Muscle of leg (tissue), 11 donors: Measurements from ENCODE around the gene SYNDIG1L. TPM values are rescaled to one million over a fixed set of nuclear protein-coding genes. Genes with fewer than 3 reads are reported as not detected.

ENCODE experiments used
- DNase-seq: peaks from one replicate; pipeline ENCODE4 v3.0.0; 2013
- H3K27ac ChIP-seq: one replicate; pipeline ENCODE4 v1.5.1; 2013; ENCODE audit warnings: mild to moderate bottlenecking, low read length, control low read depth
- H3K27me3 ChIP-seq: one replicate; pipeline ENCODE4 v1.6.1; 2013; ENCODE audit warnings: low read length; ENCODE audit not compliant: control insufficient read depth, insufficient read depth
- H3K36me3 ChIP-seq: one replicate; pipeline ENCODE4 v1.6.1; 2013; ENCODE audit warnings: low read length; ENCODE audit not compliant: control insufficient read depth, insufficient read depth
- H3K4me1 ChIP-seq: one replicate; pipeline ENCODE4 v1.6.1; 2013; ENCODE audit warnings: low read length; ENCODE audit not compliant: control insufficient read depth, insufficient read depth
- H3K4me3 ChIP-seq: one replicate; pipeline ENCODE4 v1.5.1; 2013; ENCODE audit warnings: low read length, control low read depth
- H3K9me3 ChIP-seq: replicated peaks from 2 replicates; pipeline ENCODE4 v1.6.1; 2013; ENCODE audit warnings: low read depth, low read length; ENCODE audit not compliant: control insufficient read depth
- WGBS: methylation state at CpG from one replicate; pipeline ENCODE4 v1.1.5; 2013; ENCODE audit warnings: missing lambda C conversion rate; ENCODE audit not compliant: insufficient coverage; 5-methylcytosine and 5-hydroxymethylcytosine counted together
- polyA plus RNA-seq, 8 donors: library from polyadenylated mRNA; unstranded; fragments of 120-200 nt; gene quantifications; one replicate each; pipeline versions ENCODE4 v1.2.1 to v1.2.3, GENCODE V29; 2013; ENCODE audit warnings: inconsistent platforms in 1 of 8, low replicate concordance in 1 of 8; ENCODE audit not compliant: insufficient read length in 8 of 8, insufficient read depth in 1 of 8
- total RNA-seq: library from RNA; stranded (reverse); fragments of 120-200 nt; gene quantifications from one replicate; pipeline ENCODE4 v1.2.4, GENCODE V29; 2013

SYNDIG1L gene
- total and polyA plus RNA-seq, 9 donors = 0.04 to 0.10 (median 0.08) TPM; not detected in 5

GRCh38 chr14:74405663-74406062, 20.3 kb downstream of the SYNDIG1L start:
- Histone ChIP-seq H3K27me3 (peaks cover 5% of the 10 kb centered on the region), H3K9me3 (no peaks in the 10 kb centered on the region), H3K4me1 (peaks cover 22% of the 10 kb centered on the region), H3K27ac (no peak overlapping the region), H3K36me3 (no peaks in the 10 kb centered on the region), H3K4me3 (no peak overlapping the region)
- WGBS = 82% methylated on average over 1 of the region's 4 CpGs
- no peak for DNase-seq

GRCh38 chr14:74404435-74404834, 21.6 kb downstream of the SYNDIG1L start:
- H3K4me1 ChIP-seq = peaks cover 22% of the 10 kb centered on the region
- 53% methylated on average over 7 of the region's 7 CpGs for WGBS
- no peaks in the 10 kb centered on the region for H3K36me3 ChIP-seq
- H3K9me3 ChIP-seq = no peaks in the 10 kb centered on the region
- no peak for DNase-seq
- no peak overlapping the region for H3K4me3 ChIP-seq
- H3K27ac ChIP-seq = no peak overlapping the region
- peaks cover 12% of the 10 kb centered on the region for H3K27me3 ChIP-seq

DNA sequence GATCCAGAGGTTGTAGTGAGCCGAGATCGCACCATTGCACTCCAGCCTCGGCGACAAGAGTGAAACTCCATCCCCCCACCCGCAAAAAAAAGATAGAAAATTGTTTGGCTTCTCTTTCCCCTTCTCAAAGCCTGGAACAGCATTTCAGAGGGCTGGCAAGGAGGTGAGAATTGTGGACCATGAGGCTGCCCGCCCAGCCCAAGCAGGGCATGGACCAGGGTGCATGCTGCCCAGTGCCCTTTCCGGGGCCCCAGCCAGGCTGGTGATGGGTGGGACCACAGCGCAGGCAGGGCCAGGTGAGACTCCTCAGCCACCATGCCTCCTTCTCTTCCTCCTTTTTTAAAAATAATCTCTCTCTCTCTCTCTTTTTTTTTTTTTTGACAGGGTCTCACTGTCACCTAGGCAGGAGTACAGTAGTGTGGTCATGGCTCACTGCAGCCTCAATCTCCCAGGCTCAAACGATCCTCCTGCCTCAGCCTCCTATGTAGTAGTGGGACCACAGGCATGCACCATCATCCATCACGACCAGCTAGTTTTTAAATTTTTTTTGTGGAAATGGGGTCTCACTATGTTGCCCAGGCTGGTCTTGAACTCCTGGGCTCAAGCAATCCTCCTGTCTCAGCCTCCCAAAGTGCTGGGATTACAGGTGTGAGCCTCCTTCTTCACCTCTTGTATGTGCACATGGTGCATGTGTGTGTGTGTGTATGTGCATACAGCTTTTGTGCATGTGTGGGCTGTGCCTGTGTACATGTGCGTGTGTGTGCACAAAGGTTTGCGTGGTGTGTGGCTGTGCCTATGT, 22.2 kb downstream of the SYNDIG1L start:
- H3K27me3 ChIP-seq = peaks cover 13% of the 10 kb centered on the region
- WGBS = 85% methylated on average over 5 of the region's 12 CpGs
- DNase-seq = no peak
- no peaks in the 10 kb centered on the region for H3K36me3 ChIP-seq
- peaks cover 22% of the 10 kb centered on the region for H3K4me1 ChIP-seq
- H3K4me3 ChIP-seq = no peak overlapping the region
- H3K9me3 ChIP-seq = no peaks in the 10 kb centered on the region
- no peak overlapping the region for H3K27ac ChIP-seq

- Histone ChIP-seq H3K36me3 (no peaks in the 10 kb centered on the region), H3K27ac (peak overlapping the region; percentile 35), H3K27me3 (peaks cover 16% of the 10 kb centered on the region), H3K4me3 (no peak overlapping the region), H3K9me3 (no peaks in the 10 kb centered on the region), H3K4me1 (peaks cover 22% of the 10 kb centered on the region)
- 47% methylated on average over 8 of the region's 10 CpGs for WGBS
- DNase-seq = no peak
Observed at GRCh38 chr14:74402401-74403251, 23.4 kb downstream of the SYNDIG1L start.

DNA sequence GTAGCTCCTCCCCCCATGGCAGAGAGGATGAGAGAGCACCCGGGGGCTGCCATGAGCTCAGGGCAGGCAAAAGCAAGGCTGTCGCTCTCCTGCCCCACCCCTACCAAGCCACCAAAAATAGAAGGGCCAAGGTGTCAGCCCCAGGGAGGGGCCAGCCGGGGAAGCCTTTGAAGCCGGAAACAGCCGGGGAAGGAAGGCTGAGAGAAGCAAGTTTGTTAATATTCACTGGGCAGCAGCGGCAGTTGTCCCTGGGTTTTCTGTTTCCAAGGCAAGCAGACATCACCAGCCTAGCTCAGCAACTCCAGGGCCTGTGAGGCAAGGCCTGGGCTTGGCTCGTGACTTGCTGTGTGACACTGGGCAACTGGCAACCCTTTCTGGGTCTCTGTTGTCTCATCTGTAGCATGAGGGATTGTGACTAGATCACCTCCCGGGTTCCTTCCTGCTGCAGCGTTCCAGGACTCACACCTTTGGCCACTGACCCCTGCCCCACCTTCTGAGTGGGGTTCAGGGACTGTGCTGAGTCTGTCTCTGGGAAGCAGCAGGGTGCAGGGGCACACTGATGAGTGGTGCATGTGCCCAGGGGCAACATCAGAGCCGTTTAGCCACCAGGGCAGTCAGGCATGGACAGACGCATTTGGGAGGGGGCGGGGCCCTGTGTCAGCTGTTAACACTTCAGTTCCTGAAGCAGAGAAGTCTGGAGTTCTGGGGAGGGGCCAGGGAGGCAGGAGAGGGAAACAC, 24.3 kb downstream of the SYNDIG1L start:
- H3K27ac ChIP-seq = peak overlapping the region; percentile 47
- DNase-seq = peak; percentile 67
- H3K27me3 ChIP-seq = peaks cover 16% of the 10 kb centered on the region
- H3K9me3 ChIP-seq = no peaks in the 10 kb centered on the region
- peaks cover 22% of the 10 kb centered on the region for H3K4me1 ChIP-seq
- no peak overlapping the region for H3K4me3 ChIP-seq
- 0% methylated on average over 8 of the region's 12 CpGs for WGBS
- H3K36me3 ChIP-seq = no peaks in the 10 kb centered on the region

- WGBS = 66% methylated on average over 4 of the region's 8 CpGs
- Histone ChIP-seq H3K27ac (peak overlapping the region; percentile 1), H3K27me3 (peaks cover 19% of the 10 kb centered on the region), H3K4me3 (no peak overlapping the region), H3K36me3 (no peaks in the 10 kb centered on the region), H3K4me1 (peaks cover 22% of the 10 kb centered on the region), H3K9me3 (no peaks in the 10 kb centered on the region)
- DNase-seq = no peak
Observed at GRCh38 chr14:74400919-74401503, 25.0 kb downstream of the SYNDIG1L start.

DNA sequence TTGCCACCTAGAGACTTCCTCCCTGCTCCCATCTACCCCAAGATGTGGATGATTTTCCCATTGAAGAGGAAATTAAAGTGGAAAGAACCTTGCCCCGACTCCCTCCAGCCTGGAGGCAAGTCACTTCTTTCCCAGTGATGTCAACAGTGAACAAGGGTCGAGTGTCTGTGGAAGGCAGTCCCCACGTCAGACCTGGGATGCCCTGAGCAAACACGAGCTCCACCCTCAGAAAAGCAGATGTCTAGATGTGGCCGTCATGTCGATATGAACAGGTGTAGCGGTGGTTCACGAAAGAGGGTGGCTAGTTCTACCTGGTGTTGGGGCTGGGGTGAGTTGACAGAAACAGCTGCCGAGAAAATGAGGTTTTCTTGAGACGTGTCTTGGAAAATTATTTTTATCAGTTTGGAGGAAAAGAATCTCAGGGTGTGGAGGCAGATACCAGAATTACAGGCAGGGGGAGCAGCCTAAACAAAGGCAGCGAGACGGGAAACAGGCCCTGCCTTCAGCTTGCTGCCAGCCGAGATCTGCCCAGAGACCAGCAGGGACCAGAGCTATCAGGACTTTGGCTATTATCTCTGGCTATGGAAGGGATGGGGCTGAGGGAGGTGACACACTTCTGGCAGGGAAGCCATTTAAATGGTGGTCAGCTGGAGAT, 25.9 kb downstream of the SYNDIG1L start:
- DNase-seq = no peak
- H3K27me3 ChIP-seq = peaks cover 22% of the 10 kb centered on the region
- 41% methylated on average over 12 of the region's 13 CpGs for whole genome bisulfite sequencing
- no peaks in the 10 kb centered on the region for H3K9me3 ChIP-seq
- no peaks in the 10 kb centered on the region for H3K36me3 ChIP-seq
- no peak overlapping the region for H3K27ac ChIP-seq
- no peak overlapping the region for H3K4me3 ChIP-seq
- peaks cover 22% of the 10 kb centered on the region for H3K4me1 ChIP-seq

GRCh38 chr14:74395094-74395493, 30.9 kb downstream of the SYNDIG1L start:
- Histone ChIP-seq H3K4me1 (no peaks in the 10 kb centered on the region), H3K27ac (no peak overlapping the region), H3K4me3 (no peak overlapping the region), H3K27me3 (peaks cover 19% of the 10 kb centered on the region), H3K9me3 (no peaks in the 10 kb centered on the region), H3K36me3 (no peaks in the 10 kb centered on the region)
- DNase-seq = no peak
- WGBS = 50% methylated on average over 2 of the region's 4 CpGs

- Histone ChIP-seq H3K27ac (no peak overlapping the region), H3K4me1 (no peaks in the 10 kb centered on the region), H3K27me3 (peaks cover 16% of the 10 kb centered on the region), H3K4me3 (no peak overlapping the region), H3K9me3 (no peaks in the 10 kb centered on the region), H3K36me3 (no peaks in the 10 kb centered on the region)
- DNase-seq = no peak
- WGBS = 45% methylated on average over 2 of the region's 2 CpGs
Observed at GRCh38 chr14:74394549-74394948, 31.5 kb downstream of the SYNDIG1L start.
